ENCODE results near the gene GJC3. TPM values are rescaled to one million over a fixed set of nuclear protein-coding genes. Genes with fewer than 3 reads are reported as not detected.

GJC3 gene
- total and polyA plus RNA-seq, 9 of the 15 experiments (the other 6 are each of a cell fraction or from before 2014, with no cell fraction given) = 0.10 to 0.45 (median 0.28) TPM; not detected in 1

GRCh38 chr7:99918959-99919813, 10.2 kb downstream of the GJC3 start, which contains the start of gene TRIM4 (continued):
- TF ChIP-seq MED1 (CRISPR knock-in tag; IDR thresholded peaks at IDR 0.05; ENCODE audit: borderline replicate concordance) (no peak), ZNF592 (IDR thresholded peaks at IDR 0.05) (peak; percentile 68), TAF1 (IDR thresholded peaks at IDR 0.05; ENCODE audit: control insufficient read depth, extremely low read depth, insufficient read depth, low read length, severe bottlenecking) (peak; percentile 90), TCFL5 (CRISPR knock-in tag; conservative IDR thresholded peaks at IDR 0.05) (no peak), SNIP1 (IDR thresholded peaks at IDR 0.05; ENCODE audit: low read depth) (no peak), XRCC5 (IDR thresholded peaks at IDR 0.05; ENCODE audit: low read depth, low read length) (peak; percentile 59; the same call in 1 of the 2 replicates), RAD51 (IDR thresholded peaks at IDR 0.05; ENCODE audit: borderline replicate concordance, low read depth) (no peak), ZNF24 (IDR thresholded peaks at IDR 0.05) (no peak), POLR2AphosphoS5 (IDR thresholded peaks at IDR 0.05; ENCODE audit: control insufficient read depth, insufficient read depth, low read depth, low read length) (peak; percentile 86), PHF20 (IDR thresholded peaks at IDR 0.05; ENCODE audit: partially characterized antibody) (peak; percentile 78), PHF8 (IDR thresholded peaks at IDR 0.05; ENCODE audit: borderline replicate concordance, low read length) (peak; percentile 98), CREM (IDR thresholded peaks at IDR 0.05; ENCODE audit: low read depth) (peak; percentile 88)
- TF ChIP-seq, protein P1, sequence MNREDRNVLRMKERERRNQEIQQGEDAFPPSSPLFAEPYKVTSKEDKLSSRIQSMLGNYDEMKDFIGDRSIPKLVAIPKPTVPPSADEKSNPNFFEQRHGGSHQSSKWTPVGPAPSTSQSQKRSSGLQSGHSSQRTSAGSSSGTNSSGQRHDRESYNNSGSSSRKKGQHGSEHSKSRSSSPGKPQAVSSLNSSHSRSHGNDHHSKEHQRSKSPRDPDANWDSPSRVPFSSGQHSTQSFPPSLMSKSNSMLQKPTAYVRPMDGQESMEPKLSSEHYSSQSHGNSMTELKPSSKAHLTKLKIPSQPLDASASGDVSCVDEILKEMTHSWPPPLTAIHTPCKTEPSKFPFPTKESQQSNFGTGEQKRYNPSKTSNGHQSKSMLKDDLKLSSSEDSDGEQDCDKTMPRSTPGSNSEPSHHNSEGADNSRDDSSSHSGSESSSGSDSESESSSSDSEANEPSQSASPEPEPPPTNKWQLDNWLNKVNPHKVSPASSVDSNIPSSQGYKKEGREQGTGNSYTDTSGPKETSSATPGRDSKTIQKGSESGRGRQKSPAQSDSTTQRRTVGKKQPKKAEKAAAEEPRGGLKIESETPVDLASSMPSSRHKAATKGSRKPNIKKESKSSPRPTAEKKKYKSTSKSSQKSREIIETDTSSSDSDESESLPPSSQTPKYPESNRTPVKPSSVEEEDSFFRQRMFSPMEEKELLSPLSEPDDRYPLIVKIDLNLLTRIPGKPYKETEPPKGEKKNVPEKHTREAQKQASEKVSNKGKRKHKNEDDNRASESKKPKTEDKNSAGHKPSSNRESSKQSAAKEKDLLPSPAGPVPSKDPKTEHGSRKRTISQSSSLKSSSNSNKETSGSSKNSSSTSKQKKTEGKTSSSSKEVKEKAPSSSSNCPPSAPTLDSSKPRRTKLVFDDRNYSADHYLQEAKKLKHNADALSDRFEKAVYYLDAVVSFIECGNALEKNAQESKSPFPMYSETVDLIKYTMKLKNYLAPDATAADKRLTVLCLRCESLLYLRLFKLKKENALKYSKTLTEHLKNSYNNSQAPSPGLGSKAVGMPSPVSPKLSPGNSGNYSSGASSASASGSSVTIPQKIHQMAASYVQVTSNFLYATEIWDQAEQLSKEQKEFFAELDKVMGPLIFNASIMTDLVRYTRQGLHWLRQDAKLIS (CRISPR knock-in tag; IDR thresholded peaks at IDR 0.05) = peak; percentile 77; the same call in 1 of the 2 replicates
- TF ChIP-seq, protein P2, sequence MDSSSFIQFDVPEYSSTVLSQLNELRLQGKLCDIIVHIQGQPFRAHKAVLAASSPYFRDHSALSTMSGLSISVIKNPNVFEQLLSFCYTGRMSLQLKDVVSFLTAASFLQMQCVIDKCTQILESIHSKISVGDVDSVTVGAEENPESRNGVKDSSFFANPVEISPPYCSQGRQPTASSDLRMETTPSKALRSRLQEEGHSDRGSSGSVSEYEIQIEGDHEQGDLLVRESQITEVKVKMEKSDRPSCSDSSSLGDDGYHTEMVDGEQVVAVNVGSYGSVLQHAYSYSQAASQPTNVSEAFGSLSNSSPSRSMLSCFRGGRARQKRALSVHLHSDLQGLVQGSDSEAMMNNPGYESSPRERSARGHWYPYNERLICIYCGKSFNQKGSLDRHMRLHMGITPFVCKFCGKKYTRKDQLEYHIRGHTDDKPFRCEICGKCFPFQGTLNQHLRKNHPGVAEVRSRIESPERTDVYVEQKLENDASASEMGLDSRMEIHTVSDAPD (CRISPR knock-in tag; IDR thresholded peaks at IDR 0.05) = no peak
- TF ChIP-seq, protein P3, sequence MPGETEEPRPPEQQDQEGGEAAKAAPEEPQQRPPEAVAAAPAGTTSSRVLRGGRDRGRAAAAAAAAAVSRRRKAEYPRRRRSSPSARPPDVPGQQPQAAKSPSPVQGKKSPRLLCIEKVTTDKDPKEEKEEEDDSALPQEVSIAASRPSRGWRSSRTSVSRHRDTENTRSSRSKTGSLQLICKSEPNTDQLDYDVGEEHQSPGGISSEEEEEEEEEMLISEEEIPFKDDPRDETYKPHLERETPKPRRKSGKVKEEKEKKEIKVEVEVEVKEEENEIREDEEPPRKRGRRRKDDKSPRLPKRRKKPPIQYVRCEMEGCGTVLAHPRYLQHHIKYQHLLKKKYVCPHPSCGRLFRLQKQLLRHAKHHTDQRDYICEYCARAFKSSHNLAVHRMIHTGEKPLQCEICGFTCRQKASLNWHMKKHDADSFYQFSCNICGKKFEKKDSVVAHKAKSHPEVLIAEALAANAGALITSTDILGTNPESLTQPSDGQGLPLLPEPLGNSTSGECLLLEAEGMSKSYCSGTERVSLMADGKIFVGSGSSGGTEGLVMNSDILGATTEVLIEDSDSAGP (CRISPR knock-in tag; IDR thresholded peaks at IDR 0.05) = 0 out of 2 replicates have a peak, but pooled peaks have one; percentile 23

Measured in K562 (cell line).